Measurements from ENCODE around the gene GNAQ.

Gene GNAQ

GRCh38 chr9:78044886-78045285 is 13.3 kb upstream of the GNAQ start:
- in situ Hi-C loops (cut with HindIII; ENCODE audit: low pct_unique_long_range_greater_than_20kb, low sequenced_read_pairs) = no loop called here
- TF ChIP-seq JUND (IDR thresholded peaks at IDR 0.05; ENCODE audit: low read depth) = no peak
- no peak for DNase-seq (ENCODE audit: low read depth in 1 of 2, low spot score in 1 of 2)

- in situ Hi-C loops (cut with HindIII; ENCODE audit: low pct_unique_long_range_greater_than_20kb, low sequenced_read_pairs) = no loop called here
- peak in 1 of 2 experiments; percentile 58 for DNase-seq (ENCODE audit: low read depth in 1 of 2, low spot score in 1 of 2)
- TF ChIP-seq JUND (IDR thresholded peaks at IDR 0.05; ENCODE audit: low read depth) = no peak
These were observed 12.6 kb upstream of the GNAQ start for GRCh38 chr9:78044189-78044588.

- in situ Hi-C loops (cut with HindIII; ENCODE audit: low pct_unique_long_range_greater_than_20kb, low sequenced_read_pairs) = no loop called here
These were observed 10.4 kb upstream of the GNAQ start for GRCh38 chr9:78041971-78042370.

GRCh38 chr9:78040726-78041125 is 9.1 kb upstream of the GNAQ start:
- peak; percentile 84 for TF ChIP-seq JUND (IDR thresholded peaks at IDR 0.05; ENCODE audit: low read depth)
- in situ Hi-C loops (cut with HindIII; ENCODE audit: low pct_unique_long_range_greater_than_20kb, low sequenced_read_pairs) = no loop called here
- DNase-seq (ENCODE audit: low read depth in 1 of 2, low spot score in 1 of 2) = peak in 1 of 2 experiments; percentile 86

More at GRCh38 chr9:78041971-78042370, 10.4 kb upstream of the GNAQ start:
- no peak for DNase-seq (ENCODE audit: low read depth in 1 of 2, low spot score in 1 of 2)
- no peak for TF ChIP-seq JUND (IDR thresholded peaks at IDR 0.05; ENCODE audit: low read depth)

GRCh38 chr9:78038620-78039300 is 7.1 kb upstream of the GNAQ start:
- TF ChIP-seq JUND (IDR thresholded peaks at IDR 0.05; ENCODE audit: low read depth) = no peak
- in situ Hi-C loops (cut with HindIII; ENCODE audit: low pct_unique_long_range_greater_than_20kb, low sequenced_read_pairs) = no loop called here
- DNase-seq (ENCODE audit: low read depth in 1 of 2, low spot score in 1 of 2) = peak in 1 of 2 experiments; percentile 23

GRCh38 chr9:78035383-78035993 is 3.9 kb upstream of the GNAQ start:
- DNase-seq (ENCODE audit: low read depth in 1 of 2, low spot score in 1 of 2) = peak in 1 of 2 experiments; percentile 80
- in situ Hi-C loops (cut with HindIII; ENCODE audit: low pct_unique_long_range_greater_than_20kb, low sequenced_read_pairs) = no loop called here
- no peak for TF ChIP-seq JUND (IDR thresholded peaks at IDR 0.05; ENCODE audit: low read depth)

GRCh38 chr9:78033870-78034269 is 2.3 kb upstream of the GNAQ start:
- TF ChIP-seq JUND (IDR thresholded peaks at IDR 0.05; ENCODE audit: low read depth) = no peak
- no peak for DNase-seq (ENCODE audit: low read depth in 1 of 2, low spot score in 1 of 2)
- in situ Hi-C loops (cut with HindIII; ENCODE audit: low pct_unique_long_range_greater_than_20kb, low sequenced_read_pairs) = no loop called here

- in situ Hi-C loops (cut with HindIII; ENCODE audit: low pct_unique_long_range_greater_than_20kb, low sequenced_read_pairs) = no loop called here
- DNase-seq (ENCODE audit: low read depth in 1 of 2, low spot score in 1 of 2) = peak in 1 of 2 experiments; percentile 33
- TF ChIP-seq JUND (IDR thresholded peaks at IDR 0.05; ENCODE audit: low read depth) = no peak
These were observed 1.3 kb upstream of the GNAQ start for GRCh38 chr9:78032730-78033457.

- TF ChIP-seq JUND (IDR thresholded peaks at IDR 0.05; ENCODE audit: low read depth) = no peak
- DNase-seq (ENCODE audit: low read depth in 1 of 2, low spot score in 1 of 2) = peak; percentile 70 to 94
- in situ Hi-C loops (cut with HindIII; ENCODE audit: low pct_unique_long_range_greater_than_20kb, low sequenced_read_pairs) = no loop called here
These were observed 500 bp upstream of the GNAQ start for GRCh38 chr9:78031893-78032729.

- in situ Hi-C loops (cut with HindIII; ENCODE audit: low pct_unique_long_range_greater_than_20kb, low sequenced_read_pairs) = no loop called here
- no peak for TF ChIP-seq JUND (IDR thresholded peaks at IDR 0.05; ENCODE audit: low read depth)
- DNase-seq (ENCODE audit: low read depth in 1 of 2, low spot score in 1 of 2) = peak in 1 of 2 experiments; percentile 37
These were observed 813 bp downstream of the GNAQ start for GRCh38 chr9:78030553-78031443.

GRCh38 chr9:78030296-78030552 is 1.4 kb downstream of the GNAQ start:
- in situ Hi-C loops (cut with HindIII; ENCODE audit: low pct_unique_long_range_greater_than_20kb, low sequenced_read_pairs) = no loop called here
- peak in 1 of 2 experiments; percentile 24 for DNase-seq (ENCODE audit: low read depth in 1 of 2, low spot score in 1 of 2)
- TF ChIP-seq JUND (IDR thresholded peaks at IDR 0.05; ENCODE audit: low read depth) = no peak
